Measurements from ENCODE around the gene STIM2. TPM values are rescaled to one million over a fixed set of nuclear protein-coding genes. Genes with fewer than 3 reads are reported as not detected.

STIM2 gene
- polyA plus RNA-seq, 2 donors: 3.4 to 5.1 TPM

DNA sequence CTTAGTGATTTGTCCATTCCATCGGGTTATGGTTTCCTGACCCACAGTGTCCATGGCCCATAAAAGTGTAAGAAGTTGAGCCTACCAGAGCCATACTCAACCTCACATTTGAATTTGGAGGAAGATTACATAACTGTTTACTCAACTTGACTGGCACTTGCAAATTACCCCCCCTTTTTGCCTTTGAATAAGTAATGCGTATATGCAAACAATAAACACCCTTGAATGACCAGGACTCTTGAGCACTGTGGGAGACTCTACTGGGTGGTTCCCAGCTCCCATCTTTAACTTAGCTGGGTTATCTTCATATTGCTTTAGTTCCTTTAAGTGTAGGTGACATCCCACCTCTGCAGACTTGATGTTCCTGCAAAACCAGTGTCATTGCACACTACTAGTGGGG, 30.6 kb upstream of the STIM2 start:
- Histone ChIP-seq H3K4me3 (ENCODE audit: low read depth in 1 of 2, low read length in 2 of 2) (no peak overlapping the region), H3K27me3 (ENCODE audit: control insufficient read depth in 1 of 2, insufficient read depth in 2 of 2, low read length in 2 of 2) (peaks cover 0 to 5% of the 10 kb centered on the region in 2 donors), H3K27ac (ENCODE audit: low read depth in 2 of 2, low read length in 1 of 2) (no peak overlapping the region), H3K4me1 (ENCODE audit: control insufficient read depth in 2 of 2, insufficient read depth in 2 of 2, low read length in 1 of 2) (no peaks in the 10 kb centered on the region), H3K9me3 (ENCODE audit: control insufficient read depth in 2 of 2, insufficient read depth in 1 of 2, low read depth in 1 of 2, low read length in 1 of 2) (peaks cover 0 to under 1% of the 10 kb centered on the region in 2 donors), H3K36me3 (ENCODE audit: control insufficient read depth in 2 of 2, insufficient read depth in 2 of 2, low read length in 1 of 2) (no peaks in the 10 kb centered on the region)
- WGBS, 2 donors: 93 to 96% methylated on average over 2 of the region's 2 CpGs

GRCh38 chr4:26830701-26831100, 29.9 kb upstream of the STIM2 start:
- Histone ChIP-seq H3K9me3 (ENCODE audit: control insufficient read depth in 2 of 2, insufficient read depth in 1 of 2, low read depth in 1 of 2, low read length in 1 of 2) (peaks cover 0 to 2% of the 10 kb centered on the region in 2 donors), H3K27me3 (ENCODE audit: control insufficient read depth in 1 of 2, insufficient read depth in 2 of 2, low read length in 2 of 2) (peaks cover 0 to 5% of the 10 kb centered on the region in 2 donors), H3K36me3 (ENCODE audit: control insufficient read depth in 2 of 2, insufficient read depth in 2 of 2, low read length in 1 of 2) (no peaks in the 10 kb centered on the region), H3K4me1 (ENCODE audit: control insufficient read depth in 2 of 2, insufficient read depth in 2 of 2, low read length in 1 of 2) (no peaks in the 10 kb centered on the region), H3K4me3 (ENCODE audit: low read depth in 1 of 2, low read length in 2 of 2) (no peak overlapping the region), H3K27ac (ENCODE audit: low read depth in 2 of 2, low read length in 1 of 2) (no peak overlapping the region)
- WGBS, 2 donors: 95% methylated on average over 4 of the region's 4 CpGs

DNA sequence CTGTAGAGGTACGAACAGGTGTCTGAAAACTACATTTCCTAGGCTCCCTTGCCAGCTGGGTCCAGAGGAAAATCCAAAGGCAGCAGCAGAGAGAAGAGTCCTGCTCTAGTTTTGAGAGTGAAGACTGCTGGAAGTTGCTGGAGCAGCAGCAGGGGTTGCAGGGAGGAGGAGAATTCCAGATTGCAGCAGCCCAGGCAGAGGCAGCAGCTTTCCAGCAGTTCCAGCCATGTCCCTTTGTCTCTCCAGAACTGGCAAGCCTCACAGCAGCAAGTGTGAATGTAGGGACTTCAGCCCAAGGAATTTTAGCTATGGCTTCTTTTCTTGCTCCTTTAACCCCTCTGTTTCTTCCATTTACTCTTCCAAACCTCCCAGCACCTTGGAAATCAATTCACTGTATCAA, 24.1 kb upstream of the STIM2 start:
- H3K27ac ChIP-seq (ENCODE audit: low read depth in 2 of 2, low read length in 1 of 2): no peak overlapping the region
- no peak overlapping the region for H3K4me3 ChIP-seq (ENCODE audit: low read depth in 1 of 2, low read length in 2 of 2)
- H3K27me3 ChIP-seq (ENCODE audit: control insufficient read depth in 1 of 2, insufficient read depth in 2 of 2, low read length in 2 of 2): peaks cover 0 to 7% of the 10 kb centered on the region in 2 donors
- peaks cover 0 to 3% of the 10 kb centered on the region in 2 donors for H3K4me1 ChIP-seq (ENCODE audit: control insufficient read depth in 2 of 2, insufficient read depth in 2 of 2, low read length in 1 of 2)
- H3K9me3 ChIP-seq (ENCODE audit: control insufficient read depth in 2 of 2, insufficient read depth in 1 of 2, low read depth in 1 of 2, low read length in 1 of 2): peaks cover 0 to 2% of the 10 kb centered on the region in 2 donors
- no peaks in the 10 kb centered on the region for H3K36me3 ChIP-seq (ENCODE audit: control insufficient read depth in 2 of 2, insufficient read depth in 2 of 2, low read length in 1 of 2)
- WGBS, 2 donors: 93 to 96% methylated on average over 1 of the region's 1 CpG

DNA sequence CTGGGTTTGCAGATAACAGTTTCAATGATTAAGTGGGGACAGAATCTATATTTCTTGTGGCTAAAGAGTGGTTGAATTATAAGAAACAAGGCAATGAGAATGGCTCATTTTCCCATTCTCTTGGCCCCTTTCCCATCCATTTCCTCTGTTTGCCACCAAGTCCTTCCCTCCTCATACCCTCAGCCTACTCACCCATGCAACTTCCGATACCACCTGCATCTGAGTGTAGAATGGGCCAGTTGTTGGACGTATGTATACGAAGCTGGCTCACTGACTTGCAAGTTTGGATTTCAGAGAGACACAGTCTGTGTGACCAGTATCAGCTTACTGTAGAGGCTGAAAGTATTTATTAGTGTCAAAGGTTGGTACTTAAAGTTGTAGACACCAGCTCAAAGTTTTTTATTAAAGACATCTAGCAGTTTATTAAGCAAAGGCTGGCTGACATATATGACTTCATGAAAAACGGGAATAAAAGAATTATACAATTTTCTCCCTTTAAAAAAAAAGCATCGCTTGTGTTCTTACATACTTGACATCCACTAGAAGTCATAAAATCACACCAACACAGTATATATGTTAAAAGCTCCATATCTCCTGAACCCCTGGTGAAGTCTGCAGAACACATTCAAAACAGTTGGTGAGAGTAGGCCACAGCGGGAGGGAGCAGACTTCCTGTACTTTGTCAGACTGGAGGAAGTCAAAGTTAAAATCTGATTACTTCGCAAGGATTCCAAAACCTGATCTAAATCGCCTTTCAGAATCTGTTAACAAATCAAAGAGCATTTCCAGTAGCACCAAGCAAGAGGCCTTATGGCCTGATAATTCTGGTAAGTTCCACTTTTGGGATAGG, 22.4 kb upstream of the STIM2 start:
- Histone ChIP-seq H3K4me1 (ENCODE audit: control insufficient read depth in 2 of 2, insufficient read depth in 2 of 2, low read length in 1 of 2) (peaks cover 0 to 3% of the 10 kb centered on the region in 2 donors), H3K4me3 (ENCODE audit: low read depth in 1 of 2, low read length in 2 of 2) (no peak overlapping the region), H3K36me3 (ENCODE audit: control insufficient read depth in 2 of 2, insufficient read depth in 2 of 2, low read length in 1 of 2) (no peaks in the 10 kb centered on the region), H3K27me3 (ENCODE audit: control insufficient read depth in 1 of 2, insufficient read depth in 2 of 2, low read length in 2 of 2) (peaks cover 0 to 7% of the 10 kb centered on the region in 2 donors), H3K9me3 (ENCODE audit: control insufficient read depth in 2 of 2, insufficient read depth in 1 of 2, low read depth in 1 of 2, low read length in 1 of 2) (peaks cover 0 to 2% of the 10 kb centered on the region in 2 donors), H3K27ac (ENCODE audit: low read depth in 2 of 2, low read length in 1 of 2) (no peak overlapping the region)
- 82 to 86% methylated on average over 8 of the region's 8 CpGs for WGBS, 2 donors

- no peak overlapping the region for H3K4me3 ChIP-seq (ENCODE audit: low read depth in 1 of 2, low read length in 2 of 2)
- peaks cover 0 to 2% of the 10 kb centered on the region in 2 donors for H3K9me3 ChIP-seq (ENCODE audit: control insufficient read depth in 2 of 2, insufficient read depth in 1 of 2, low read depth in 1 of 2, low read length in 1 of 2)
- WGBS, 2 donors: 78 to 79% methylated on average over 5 of the region's 5 CpGs
- H3K36me3 ChIP-seq (ENCODE audit: control insufficient read depth in 2 of 2, insufficient read depth in 2 of 2, low read length in 1 of 2): no peaks in the 10 kb centered on the region
- peaks cover 0 to 7% of the 10 kb centered on the region in 2 donors for H3K27me3 ChIP-seq (ENCODE audit: control insufficient read depth in 1 of 2, insufficient read depth in 2 of 2, low read length in 2 of 2)
- H3K4me1 ChIP-seq (ENCODE audit: control insufficient read depth in 2 of 2, insufficient read depth in 2 of 2, low read length in 1 of 2): peaks cover 0 to 3% of the 10 kb centered on the region in 2 donors
- H3K27ac ChIP-seq (ENCODE audit: low read depth in 2 of 2, low read length in 1 of 2): no peak overlapping the region
Measured at GRCh38 chr4:26839016-26839415, 21.6 kb upstream of the STIM2 start.

- WGBS, 2 donors: 32 to 53% methylated on average over 5 of the region's 5 CpGs
- Histone ChIP-seq H3K27me3 (ENCODE audit: control insufficient read depth in 1 of 2, insufficient read depth in 2 of 2, low read length in 2 of 2) (peaks cover 0 to 7% of the 10 kb centered on the region in 2 donors), H3K36me3 (ENCODE audit: control insufficient read depth in 2 of 2, insufficient read depth in 2 of 2, low read length in 1 of 2) (no peaks in the 10 kb centered on the region), H3K9me3 (ENCODE audit: control insufficient read depth in 2 of 2, insufficient read depth in 1 of 2, low read depth in 1 of 2, low read length in 1 of 2) (peaks cover 0 to 2% of the 10 kb centered on the region in 2 donors), H3K4me1 (ENCODE audit: control insufficient read depth in 2 of 2, insufficient read depth in 2 of 2, low read length in 1 of 2) (peaks cover 0 to 3% of the 10 kb centered on the region in 2 donors), H3K4me3 (ENCODE audit: low read depth in 1 of 2, low read length in 2 of 2) (no peak overlapping the region), H3K27ac (ENCODE audit: low read depth in 2 of 2, low read length in 1 of 2) (no peak overlapping the region)
Measured at GRCh38 chr4:26839534-26839951, 21.1 kb upstream of the STIM2 start.

DNA sequence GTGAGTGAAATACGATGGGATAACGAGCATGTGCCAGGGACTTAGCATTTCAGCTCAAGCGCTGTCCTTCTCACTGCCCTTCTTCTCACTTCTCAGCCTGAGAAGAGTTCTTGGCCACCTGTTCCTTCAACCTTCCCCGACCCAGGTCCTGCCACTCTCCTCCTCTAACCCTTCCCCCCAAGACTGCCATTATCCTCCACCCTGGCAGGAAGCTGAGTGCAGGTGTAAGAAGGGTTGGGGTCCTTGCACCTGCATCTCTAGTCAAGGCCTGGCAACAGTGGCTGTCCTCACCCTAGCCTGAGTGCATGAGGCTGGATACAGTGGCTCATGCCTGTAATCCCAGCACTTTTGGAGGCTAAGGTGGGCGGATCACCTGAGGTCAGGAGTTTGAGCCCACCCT, 19.9 kb upstream of the STIM2 start:
- Histone ChIP-seq H3K4me3 (ENCODE audit: low read depth in 1 of 2, low read length in 2 of 2) (no peak overlapping the region), H3K36me3 (ENCODE audit: control insufficient read depth in 2 of 2, insufficient read depth in 2 of 2, low read length in 1 of 2) (no peaks in the 10 kb centered on the region), H3K9me3 (ENCODE audit: control insufficient read depth in 2 of 2, insufficient read depth in 1 of 2, low read depth in 1 of 2, low read length in 1 of 2) (no peaks in the 10 kb centered on the region), H3K27me3 (ENCODE audit: control insufficient read depth in 1 of 2, insufficient read depth in 2 of 2, low read length in 2 of 2) (peaks cover 0 to 7% of the 10 kb centered on the region in 2 donors), H3K27ac (ENCODE audit: low read depth in 2 of 2, low read length in 1 of 2) (no peak overlapping the region), H3K4me1 (ENCODE audit: control insufficient read depth in 2 of 2, insufficient read depth in 2 of 2, low read length in 1 of 2) (peaks cover 0 to 3% of the 10 kb centered on the region in 2 donors)
- WGBS, 2 donors: 76 to 93% methylated on average over 4 to 5 of the region's 5 CpGs

- peaks cover 0 to 3% of the 10 kb centered on the region in 2 donors for H3K4me1 ChIP-seq (ENCODE audit: control insufficient read depth in 2 of 2, insufficient read depth in 2 of 2, low read length in 1 of 2)
- no peak overlapping the region for H3K27ac ChIP-seq (ENCODE audit: low read depth in 2 of 2, low read length in 1 of 2)
- 62 to 64% methylated on average over 2 of the region's 2 CpGs for WGBS, 2 donors
- no peaks in the 10 kb centered on the region for H3K36me3 ChIP-seq (ENCODE audit: control insufficient read depth in 2 of 2, insufficient read depth in 2 of 2, low read length in 1 of 2)
- no peaks in the 10 kb centered on the region for H3K9me3 ChIP-seq (ENCODE audit: control insufficient read depth in 2 of 2, insufficient read depth in 1 of 2, low read depth in 1 of 2, low read length in 1 of 2)
- H3K27me3 ChIP-seq (ENCODE audit: control insufficient read depth in 1 of 2, insufficient read depth in 2 of 2, low read length in 2 of 2): no peaks in the 10 kb centered on the region
- no peak overlapping the region for H3K4me3 ChIP-seq (ENCODE audit: low read depth in 1 of 2, low read length in 2 of 2)
Measured at GRCh38 chr4:26842911-26843310, 17.7 kb upstream of the STIM2 start.

DNA sequence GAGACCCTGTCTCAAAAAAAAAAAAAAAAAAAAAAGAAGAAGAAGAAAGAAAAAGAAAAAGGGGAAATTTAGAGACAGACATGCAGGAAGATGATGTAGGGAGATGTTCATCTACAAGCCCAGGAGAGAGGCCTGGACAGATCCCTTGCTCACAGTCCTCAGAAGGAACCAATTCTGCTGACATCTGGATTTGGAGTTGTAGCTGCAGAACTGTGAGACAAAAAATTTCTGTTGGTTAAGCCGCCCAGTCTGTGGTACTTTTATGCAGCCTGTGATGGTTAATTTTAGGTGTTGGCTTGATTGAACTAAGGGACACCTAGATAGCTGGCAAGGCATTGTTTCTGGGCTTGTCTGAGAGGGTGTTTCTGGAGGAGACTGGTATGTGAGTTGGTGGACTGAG, 10.1 kb upstream of the STIM2 start:
- Histone ChIP-seq H3K9me3 (ENCODE audit: control insufficient read depth in 2 of 2, insufficient read depth in 1 of 2, low read depth in 1 of 2, low read length in 1 of 2) (no peaks in the 10 kb centered on the region), H3K27ac (ENCODE audit: low read depth in 2 of 2, low read length in 1 of 2) (no peak overlapping the region), H3K4me3 (ENCODE audit: low read depth in 1 of 2, low read length in 2 of 2) (no peak overlapping the region), H3K36me3 (ENCODE audit: control insufficient read depth in 2 of 2, insufficient read depth in 2 of 2, low read length in 1 of 2) (no peaks in the 10 kb centered on the region), H3K4me1 (ENCODE audit: control insufficient read depth in 2 of 2, insufficient read depth in 2 of 2, low read length in 1 of 2) (no peaks in the 10 kb centered on the region), H3K27me3 (ENCODE audit: control insufficient read depth in 1 of 2, insufficient read depth in 2 of 2, low read length in 2 of 2) (no peaks in the 10 kb centered on the region)
- WGBS, 2 donors: 89 to 97% methylated on average over 1 of the region's 1 CpG

- Histone ChIP-seq H3K27ac (ENCODE audit: low read depth in 2 of 2, low read length in 1 of 2) (no peak overlapping the region), H3K4me1 (ENCODE audit: control insufficient read depth in 2 of 2, insufficient read depth in 2 of 2, low read length in 1 of 2) (no peaks in the 10 kb centered on the region), H3K4me3 (ENCODE audit: low read depth in 1 of 2, low read length in 2 of 2) (no peak overlapping the region), H3K36me3 (ENCODE audit: control insufficient read depth in 2 of 2, insufficient read depth in 2 of 2, low read length in 1 of 2) (no peaks in the 10 kb centered on the region), H3K9me3 (ENCODE audit: control insufficient read depth in 2 of 2, insufficient read depth in 1 of 2, low read depth in 1 of 2, low read length in 1 of 2) (no peaks in the 10 kb centered on the region), H3K27me3 (ENCODE audit: control insufficient read depth in 1 of 2, insufficient read depth in 2 of 2, low read length in 2 of 2) (no peaks in the 10 kb centered on the region)
- 95 to 99% methylated on average over 2 of the region's 2 CpGs for WGBS, 2 donors
Measured at GRCh38 chr4:26851129-26851528, 9.5 kb upstream of the STIM2 start.

Measured in esophagus (tissue), 2 donors.